ENCODE results near the gene CPEB4. TPM values are rescaled to one million over a fixed set of nuclear protein-coding genes. Genes with fewer than 3 reads are reported as not detected.

CPEB4 gene
- total RNA-seq, 2 experiments from 2014 or later = 18.3 to 19.2 TPM

GRCh38 chr5:173903396-173904140 is 15.4 kb downstream of the CPEB4 start:
- no peaks in the 10 kb centered on the region for H3K27me3 Mint-ChIP-seq
- DNase-seq (no peak), ATAC-seq (ENCODE audit: poor library complexity) (no peak)
- no peaks in the 10 kb centered on the region for H3K9me3 Mint-ChIP-seq
- H3K4me3 ChIP-seq (ENCODE audit: low read length) = no peak overlapping the region
- intact Hi-C loops (cut with DNase I, micrococcal nuclease) = no loop called here
- TF ChIP-seq CTCF (IDR thresholded peaks at IDR 0.05) = no peak
- no peak overlapping the region for H3K27ac ChIP-seq (ENCODE audit: low read depth in 1 of 2, low read length in 2 of 2)
- no peak overlapping the region for H3K4me3 Mint-ChIP-seq
- H3K36me3 ChIP-seq (ENCODE audit: insufficient read depth, low read length) = peaks cover 2% of the 10 kb centered on the region
- H3K36me3 Mint-ChIP-seq (ENCODE audit: low read depth) = peaks cover 8% of the 10 kb centered on the region
- H3K27ac Mint-ChIP-seq = no peak overlapping the region
- H3K4me1 ChIP-seq (ENCODE audit: insufficient read depth, low read length) = no peaks in the 10 kb centered on the region
- peaks cover 63% of the 10 kb centered on the region for H3K4me1 Mint-ChIP-seq (ENCODE audit: low read depth)
- CTCF ChIA-PET = interaction anchor here (1.3 to 1.4 kb wide), 2 partner anchors 15 to 22 kb away, joined by 3 to 4 read pairs; partner anchors contain the start of gene CPEB4
- no peaks in the 10 kb centered on the region for H3K9me3 ChIP-seq (ENCODE audit: control insufficient read depth in 1 of 2, insufficient read depth in 1 of 2, low read length in 2 of 2)
- no peaks in the 10 kb centered on the region for H3K27me3 ChIP-seq (ENCODE audit: control insufficient read depth in 1 of 2, insufficient read depth in 2 of 2, low read length in 2 of 2)
- POLR2A ChIA-PET = interaction anchor here (1.5 to 3.4 kb wide), 2 partner anchors 14 to 16 kb away, joined by 7 to 13 read pairs; partner anchors contain the start of gene CPEB4

GRCh38 chr5:173904151-173904550 is 16.0 kb downstream of the CPEB4 start:
- Histone ChIP-seq H3K36me3 (ENCODE audit: insufficient read depth, low read length) (peaks cover 2% of the 10 kb centered on the region), H3K4me3 (ENCODE audit: low read length) (no peak overlapping the region), H3K4me1 (ENCODE audit: insufficient read depth, low read length) (no peaks in the 10 kb centered on the region), H3K9me3 (ENCODE audit: control insufficient read depth in 1 of 2, insufficient read depth in 1 of 2, low read length in 2 of 2) (no peaks in the 10 kb centered on the region), H3K27ac (ENCODE audit: low read depth in 1 of 2, low read length in 2 of 2) (no peak overlapping the region), H3K27me3 (ENCODE audit: control insufficient read depth in 1 of 2, insufficient read depth in 2 of 2, low read length in 2 of 2) (no peaks in the 10 kb centered on the region)
- DNase-seq (no peak), ATAC-seq (ENCODE audit: poor library complexity) (no peak)
- Mint-ChIP-seq H3K4me1 (ENCODE audit: low read depth) (peaks cover 67% of the 10 kb centered on the region), H3K4me3 (no peak overlapping the region), H3K27ac (no peak overlapping the region), H3K27me3 (no peaks in the 10 kb centered on the region), H3K9me3 (no peaks in the 10 kb centered on the region), H3K36me3 (ENCODE audit: low read depth) (peaks cover 8% of the 10 kb centered on the region)
- TF ChIP-seq CTCF (IDR thresholded peaks at IDR 0.05) = no peak
- ChIA-PET POLR2A (interaction anchor here (1.5 to 3.4 kb wide), 2 partner anchors 14 to 17 kb away, joined by 7 to 13 read pairs; partner anchors contain the start of gene CPEB4), CTCF (interaction anchor here (0.6 to 1.8 kb wide), 4 partner anchors 8 to 1353 kb away, joined by 3 to 4 read pairs (median 4); no protein-coding TSS in a partner anchor)
- intact Hi-C loops (cut with DNase I, micrococcal nuclease) = no loop called here

GRCh38 chr5:173907284-173907683 is 19.1 kb downstream of the CPEB4 start:
- ChIA-PET CTCF (no interaction called here), POLR2A (interaction anchor here (3.1 kb wide), 1 partner anchor 10 kb away, joined by 20 read pairs; no protein-coding TSS in a partner anchor)
- TF ChIP-seq CTCF (IDR thresholded peaks at IDR 0.05) = no peak
- Mint-ChIP-seq H3K27me3 (no peaks in the 10 kb centered on the region), H3K27ac (no peak overlapping the region), H3K4me3 (no peak overlapping the region), H3K4me1 (ENCODE audit: low read depth) (peaks cover 44% of the 10 kb centered on the region), H3K9me3 (no peaks in the 10 kb centered on the region), H3K36me3 (ENCODE audit: low read depth) (peaks cover 25% of the 10 kb centered on the region)
- ATAC-seq (ENCODE audit: poor library complexity) (no peak), DNase-seq (no peak)
- no peak overlapping the region for H3K27ac ChIP-seq (ENCODE audit: low read depth in 1 of 2, low read length in 2 of 2)
- no peaks in the 10 kb centered on the region for H3K4me1 ChIP-seq (ENCODE audit: insufficient read depth, low read length)
- no peaks in the 10 kb centered on the region for H3K27me3 ChIP-seq (ENCODE audit: control insufficient read depth in 1 of 2, insufficient read depth in 2 of 2, low read length in 2 of 2)
- intact Hi-C loops (cut with DNase I, micrococcal nuclease) = no loop called here
- peaks cover 15% of the 10 kb centered on the region for H3K36me3 ChIP-seq (ENCODE audit: insufficient read depth, low read length)
- H3K9me3 ChIP-seq (ENCODE audit: control insufficient read depth in 1 of 2, insufficient read depth in 1 of 2, low read length in 2 of 2) = no peaks in the 10 kb centered on the region
- H3K4me3 ChIP-seq (ENCODE audit: low read length) = no peak overlapping the region
